ENCODE data around the gene GRIA4.

GRIA4 gene

GRCh38 chr11:105636496-105636895 is 26.6 kb downstream of the GRIA4 start:
- Histone ChIP-seq H3K27ac (no peak overlapping the region), H3K9me3 (no peaks in the 10 kb centered on the region), H3K4me1 (ENCODE audit: control insufficient read depth in 1 of 2, insufficient read depth in 1 of 2, low read depth in 1 of 2, low read length in 1 of 2) (no peaks in the 10 kb centered on the region), H3K27me3 (no peaks in the 10 kb centered on the region), H3K4me3 (ENCODE audit: low read depth in 1 of 2, low read length in 1 of 2) (no peak overlapping the region), H3K36me3 (no peaks in the 10 kb centered on the region)
- TF ChIP-seq CTCF (IDR thresholded peaks at IDR 0.05): no peak

GRCh38 chr11:105639527-105639926 is 29.7 kb downstream of the GRIA4 start:
- no peak overlapping the region for H3K4me3 ChIP-seq (ENCODE audit: low read depth in 1 of 2, low read length in 1 of 2)
- no peaks in the 10 kb centered on the region for H3K4me1 ChIP-seq (ENCODE audit: control insufficient read depth in 1 of 2, insufficient read depth in 1 of 2, low read depth in 1 of 2, low read length in 1 of 2)
- H3K36me3 ChIP-seq: no peaks in the 10 kb centered on the region
- no peak for TF ChIP-seq CTCF (IDR thresholded peaks at IDR 0.05)
- H3K27me3 ChIP-seq: no peaks in the 10 kb centered on the region
- no peaks in the 10 kb centered on the region for H3K9me3 ChIP-seq
- no peak overlapping the region for H3K27ac ChIP-seq

- no peak overlapping the region for H3K4me3 ChIP-seq (ENCODE audit: low read depth in 1 of 2, low read length in 1 of 2)
- no peaks in the 10 kb centered on the region for H3K36me3 ChIP-seq
- TF ChIP-seq CTCF (IDR thresholded peaks at IDR 0.05): no peak
- H3K4me1 ChIP-seq (ENCODE audit: control insufficient read depth in 1 of 2, insufficient read depth in 1 of 2, low read depth in 1 of 2, low read length in 1 of 2): no peaks in the 10 kb centered on the region
- no peak overlapping the region for H3K27ac ChIP-seq
- H3K9me3 ChIP-seq: no peaks in the 10 kb centered on the region
- no peaks in the 10 kb centered on the region for H3K27me3 ChIP-seq
Measured at GRCh38 chr11:105641433-105641832, 31.6 kb downstream of the GRIA4 start.

GRCh38 chr11:105642870-105643269 is 33.0 kb downstream of the GRIA4 start:
- no peak for TF ChIP-seq CTCF (IDR thresholded peaks at IDR 0.05)
- Histone ChIP-seq H3K27ac (no peak overlapping the region), H3K4me1 (ENCODE audit: control insufficient read depth in 1 of 2, insufficient read depth in 1 of 2, low read depth in 1 of 2, low read length in 1 of 2) (no peaks in the 10 kb centered on the region), H3K9me3 (no peaks in the 10 kb centered on the region), H3K4me3 (ENCODE audit: low read depth in 1 of 2, low read length in 1 of 2) (no peak overlapping the region), H3K27me3 (no peaks in the 10 kb centered on the region), H3K36me3 (no peaks in the 10 kb centered on the region)

- Histone ChIP-seq H3K27me3 (no peaks in the 10 kb centered on the region), H3K9me3 (no peaks in the 10 kb centered on the region), H3K27ac (no peak overlapping the region), H3K4me1 (ENCODE audit: control insufficient read depth in 1 of 2, insufficient read depth in 1 of 2, low read depth in 1 of 2, low read length in 1 of 2) (no peaks in the 10 kb centered on the region), H3K4me3 (ENCODE audit: low read depth in 1 of 2, low read length in 1 of 2) (no peak overlapping the region), H3K36me3 (no peaks in the 10 kb centered on the region)
- TF ChIP-seq CTCF (IDR thresholded peaks at IDR 0.05): no peak
Measured at GRCh38 chr11:105644839-105645573, 35.1 kb downstream of the GRIA4 start.

All from neutrophil (primary cell).